GM21723 (cell line): ENCODE data around the gene NCAPD3.
"Not testable (repeated sequence)": the region's sequence is repeated elsewhere in the genome, so short reads cannot be mapped to it uniquely, and the experiment has no call there.

ENCODE experiments used
- ATAC-seq: cut with Tn5 transposase; IDR thresholded peaks from one replicate; pipeline ENCODE4 v1.9.1; 2021; ENCODE audit warnings: mild to moderate bottlenecking, moderate library complexity; ENCODE audit not compliant: unreplicated experiment

Gene NCAPD3

GRCh38 chr11:134223836-134224709 is at the start of gene NCAPD3, which contains the start of gene VPS26B:
NCAPD3 (minus strand) TSS chr11:134223967; CDS start chr11:134223926, 41 bp downstream.
VPS26B (plus strand) TSS chr11:134224671; CDS start chr11:134225123, 452 bp downstream.
- peak; percentile 76 for ATAC-seq

GRCh38 chr11:134273317-134273712 is 49.5 kb upstream of the NCAPD3 start:
- ATAC-seq = no peak

GRCh38 chr11:134272381-134273316 is 48.9 kb upstream of the NCAPD3 start:
- no peak for ATAC-seq

- no peak for ATAC-seq
These were observed 48.2 kb upstream of the NCAPD3 start for GRCh38 chr11:134271978-134272377.

- ATAC-seq = no peak
These were observed 46.5 kb upstream of the NCAPD3 start for GRCh38 chr11:134270250-134270714.

GRCh38 chr11:134267966-134268365 is 44.2 kb upstream of the NCAPD3 start:
- no peak for ATAC-seq

- ATAC-seq = no peak
These were observed 43.7 kb upstream of the NCAPD3 start for GRCh38 chr11:134267461-134267860.

GRCh38 chr11:134266841-134267251 is 43.1 kb upstream of the NCAPD3 start:
- ATAC-seq = no peak

GRCh38 chr11:134266440-134266839 is 42.7 kb upstream of the NCAPD3 start:
- no peak for ATAC-seq

GRCh38 chr11:134264966-134265764 is 41.4 kb upstream of the NCAPD3 start:
- ATAC-seq = no peak

GRCh38 chr11:134261626-134262488 is 38.1 kb upstream of the NCAPD3 start:
- no peak for ATAC-seq

GRCh38 chr11:134260983-134261382 is 37.2 kb upstream of the NCAPD3 start:
- ATAC-seq = no peak

- ATAC-seq = no peak
These were observed 36.7 kb upstream of the NCAPD3 start for GRCh38 chr11:134260503-134260902.

GRCh38 chr11:134258577-134258976 is 34.8 kb upstream of the NCAPD3 start:
- ATAC-seq = no peak

GRCh38 chr11:134257101-134257500 is 33.3 kb upstream of the NCAPD3 start:
- ATAC-seq = no peak

- not testable (repeated sequence) for ATAC-seq
These were observed 31.4 kb upstream of the NCAPD3 start for GRCh38 chr11:134255184-134255561.

GRCh38 chr11:134254433-134255183 is 30.8 kb upstream of the NCAPD3 start:
- no peak for ATAC-seq

- peak; percentile 99 for ATAC-seq
These were observed 29.6 kb upstream of the NCAPD3 start, which contains the start of the genes ACAD8 and THYN1 for GRCh38 chr11:134253188-134253993. ACAD8 (plus strand) TSS chr11:134253568; CDS start chr11:134253601, 33 bp downstream. THYN1 (minus strand) TSS chr11:134253352; CDS start chr11:134252882, 470 bp downstream.
